ENCODE results near the gene THADA. TPM values are rescaled to one million over a fixed set of nuclear protein-coding genes. Genes with fewer than 3 reads are reported as not detected.

Gene THADA
- total and polyA plus RNA-seq, 2 donors: 11.8 to 20.6 TPM

GRCh38 chr2:43425659-43426058 lies 170.2 kb downstream of the THADA start:
- DNase-seq (ENCODE audit: low read depth in 6 of 9, low spot score in 9 of 9): no peak
- Histone ChIP-seq H3K27me3 (ENCODE audit: control insufficient read depth in 2 of 2, insufficient read depth in 1 of 2, low read length in 1 of 2) (no peaks in the 10 kb centered on the region), H3K4me1 (ENCODE audit: control insufficient read depth in 2 of 2, insufficient read depth in 2 of 2, low read length in 2 of 2) (peaks cover 10 to 18% of the 10 kb centered on the region in 2 donors), H3K36me3 (ENCODE audit: control insufficient read depth in 2 of 2, insufficient read depth in 2 of 2, low read length in 1 of 2) (no peaks in the 10 kb centered on the region), H3K27ac (ENCODE audit: low read depth in 1 of 2, low read length in 1 of 2) (peak overlapping the region in 1 of 2 donors; percentile 24), H3K9me3 (ENCODE audit: control insufficient read depth in 2 of 2, insufficient read depth in 1 of 2, low read length in 1 of 2) (no peaks in the 10 kb centered on the region), H3K4me3 (ENCODE audit: low read length in 2 of 2) (no peak overlapping the region)
- WGBS: 80% methylated on average over 1 of the region's 1 CpG

GRCh38 chr2:43424262-43425207 lies 171.3 kb downstream of the THADA start:
- H3K9me3 ChIP-seq (ENCODE audit: control insufficient read depth in 2 of 2, insufficient read depth in 1 of 2, low read length in 1 of 2): no peaks in the 10 kb centered on the region
- peaks cover 10 to 18% of the 10 kb centered on the region in 2 donors for H3K4me1 ChIP-seq (ENCODE audit: control insufficient read depth in 2 of 2, insufficient read depth in 2 of 2, low read length in 2 of 2)
- peak in 1 of 9 donors; percentile 23 for DNase-seq (ENCODE audit: low read depth in 6 of 9, low spot score in 9 of 9)
- WGBS: 72% methylated on average over 6 of the region's 6 CpGs
- no peaks in the 10 kb centered on the region for H3K36me3 ChIP-seq (ENCODE audit: control insufficient read depth in 2 of 2, insufficient read depth in 2 of 2, low read length in 1 of 2)
- no peak overlapping the region for H3K27ac ChIP-seq (ENCODE audit: low read depth in 1 of 2, low read length in 1 of 2)
- no peak overlapping the region for H3K4me3 ChIP-seq (ENCODE audit: low read length in 2 of 2)
- no peaks in the 10 kb centered on the region for H3K27me3 ChIP-seq (ENCODE audit: control insufficient read depth in 2 of 2, insufficient read depth in 1 of 2, low read length in 1 of 2)

- Histone ChIP-seq H3K36me3 (ENCODE audit: control insufficient read depth in 2 of 2, insufficient read depth in 2 of 2, low read length in 1 of 2) (no peaks in the 10 kb centered on the region), H3K27ac (ENCODE audit: low read depth in 1 of 2, low read length in 1 of 2) (no peak overlapping the region), H3K4me3 (ENCODE audit: low read length in 2 of 2) (no peak overlapping the region), H3K4me1 (ENCODE audit: control insufficient read depth in 2 of 2, insufficient read depth in 2 of 2, low read length in 2 of 2) (peaks cover 10 to 22% of the 10 kb centered on the region in 2 donors), H3K9me3 (ENCODE audit: control insufficient read depth in 2 of 2, insufficient read depth in 1 of 2, low read length in 1 of 2) (no peaks in the 10 kb centered on the region), H3K27me3 (ENCODE audit: control insufficient read depth in 2 of 2, insufficient read depth in 1 of 2, low read length in 1 of 2) (no peaks in the 10 kb centered on the region)
- DNase-seq (ENCODE audit: low read depth in 6 of 9, low spot score in 9 of 9): no peak
Observed at GRCh38 chr2:43423941-43424261, 171.9 kb downstream of the THADA start.

DNA sequence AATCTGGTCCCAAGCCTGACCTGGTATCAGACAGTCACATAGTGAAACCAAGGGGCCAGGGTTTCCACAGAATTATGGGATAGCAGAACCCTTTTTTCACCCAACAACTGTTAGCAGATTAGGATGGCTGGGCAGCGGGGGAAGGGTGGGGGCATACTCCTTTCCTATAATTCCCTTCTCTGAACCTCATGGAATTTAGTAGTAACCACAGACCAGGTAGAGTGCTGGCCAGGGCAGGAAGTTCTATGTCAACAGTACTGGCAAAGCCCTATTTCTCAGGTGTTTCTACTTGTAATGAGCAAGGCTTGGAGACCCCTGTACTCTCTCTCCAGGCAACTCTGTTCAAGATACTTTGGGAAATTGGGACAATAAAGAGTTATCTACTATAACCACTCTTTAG lies 174.6 kb downstream of the THADA start:
- Histone ChIP-seq H3K36me3 (ENCODE audit: control insufficient read depth in 2 of 2, insufficient read depth in 2 of 2, low read length in 1 of 2) (no peaks in the 10 kb centered on the region), H3K4me1 (ENCODE audit: control insufficient read depth in 2 of 2, insufficient read depth in 2 of 2, low read length in 2 of 2) (peaks cover 4 to 26% of the 10 kb centered on the region in 2 donors), H3K4me3 (ENCODE audit: low read length in 2 of 2) (no peak overlapping the region), H3K27ac (ENCODE audit: low read depth in 1 of 2, low read length in 1 of 2) (no peak overlapping the region), H3K27me3 (ENCODE audit: control insufficient read depth in 2 of 2, insufficient read depth in 1 of 2, low read length in 1 of 2) (no peaks in the 10 kb centered on the region), H3K9me3 (ENCODE audit: control insufficient read depth in 2 of 2, insufficient read depth in 1 of 2, low read length in 1 of 2) (no peaks in the 10 kb centered on the region)
- DNase-seq (ENCODE audit: low read depth in 6 of 9, low spot score in 9 of 9): no peak
- WGBS: 100% methylated on average over 1 of the region's 1 CpG

DNA sequence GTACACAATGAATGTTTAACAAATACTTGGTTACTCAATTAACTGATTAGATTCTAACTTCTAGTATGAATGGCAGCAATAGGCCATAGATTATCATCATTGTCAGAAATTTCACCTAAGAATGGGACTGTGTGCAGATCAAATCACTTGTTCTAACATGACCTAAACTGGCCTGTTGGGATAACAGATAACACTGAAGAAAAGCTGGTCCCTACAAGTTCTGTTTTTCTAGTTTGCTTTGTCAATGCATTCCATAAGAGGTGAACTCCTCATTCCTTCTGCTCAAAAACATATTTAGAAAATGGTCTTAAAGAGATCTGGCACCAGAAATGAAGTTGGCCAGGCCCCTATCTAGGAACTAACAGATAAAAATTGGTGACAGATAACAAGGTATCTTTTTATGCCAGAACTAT lies 175.4 kb downstream of the THADA start:
- H3K4me1 ChIP-seq (ENCODE audit: control insufficient read depth in 2 of 2, insufficient read depth in 2 of 2, low read length in 2 of 2): peaks cover 0 to 23% of the 10 kb centered on the region in 2 donors
- no peak for DNase-seq (ENCODE audit: low read depth in 6 of 9, low spot score in 9 of 9)
- H3K9me3 ChIP-seq (ENCODE audit: control insufficient read depth in 2 of 2, insufficient read depth in 1 of 2, low read length in 1 of 2): no peaks in the 10 kb centered on the region
- peaks cover 0 to under 1% of the 10 kb centered on the region in 2 donors for H3K36me3 ChIP-seq (ENCODE audit: control insufficient read depth in 2 of 2, insufficient read depth in 2 of 2, low read length in 1 of 2)
- no peak overlapping the region for H3K4me3 ChIP-seq (ENCODE audit: low read length in 2 of 2)
- peak overlapping the region in 1 of 2 donors; percentile 6 for H3K27ac ChIP-seq (ENCODE audit: low read depth in 1 of 2, low read length in 1 of 2)
- no peaks in the 10 kb centered on the region for H3K27me3 ChIP-seq (ENCODE audit: control insufficient read depth in 2 of 2, insufficient read depth in 1 of 2, low read length in 1 of 2)

GRCh38 chr2:43419876-43420275 lies 176.0 kb downstream of the THADA start:
- no peak for DNase-seq (ENCODE audit: low read depth in 6 of 9, low spot score in 9 of 9)
- H3K27me3 ChIP-seq (ENCODE audit: control insufficient read depth in 2 of 2, insufficient read depth in 1 of 2, low read length in 1 of 2): no peaks in the 10 kb centered on the region
- peak overlapping the region; percentile 36 to 62 for H3K27ac ChIP-seq (ENCODE audit: low read depth in 1 of 2, low read length in 1 of 2)
- H3K4me3 ChIP-seq (ENCODE audit: low read length in 2 of 2): no peak overlapping the region
- H3K4me1 ChIP-seq (ENCODE audit: control insufficient read depth in 2 of 2, insufficient read depth in 2 of 2, low read length in 2 of 2): peaks cover 0 to 21% of the 10 kb centered on the region in 2 donors
- peaks cover 0 to 4% of the 10 kb centered on the region in 2 donors for H3K36me3 ChIP-seq (ENCODE audit: control insufficient read depth in 2 of 2, insufficient read depth in 2 of 2, low read length in 1 of 2)
- H3K9me3 ChIP-seq (ENCODE audit: control insufficient read depth in 2 of 2, insufficient read depth in 1 of 2, low read length in 1 of 2): no peaks in the 10 kb centered on the region
- 94% methylated on average over 2 of the region's 2 CpGs for WGBS

DNA sequence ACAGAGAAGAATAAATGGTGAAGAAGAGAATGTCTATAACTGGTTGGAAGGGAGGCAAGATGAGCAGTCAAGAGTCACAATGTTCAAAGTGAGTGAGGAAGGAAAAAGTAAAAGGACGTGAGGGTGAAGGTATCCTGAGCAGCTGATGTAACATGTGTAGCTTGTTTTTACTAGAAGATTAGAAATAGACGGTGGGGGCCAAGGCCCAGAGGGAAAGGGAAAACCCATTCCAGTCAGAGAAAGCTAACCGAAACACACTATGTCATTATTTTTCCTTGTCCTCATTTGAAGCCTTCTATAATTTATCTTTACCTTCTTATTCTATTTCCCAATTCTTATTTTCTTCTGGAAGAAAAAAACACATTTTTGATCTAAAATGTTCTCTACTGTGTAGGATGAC lies 176.6 kb downstream of the THADA start:
- no peaks in the 10 kb centered on the region for H3K9me3 ChIP-seq (ENCODE audit: control insufficient read depth in 2 of 2, insufficient read depth in 1 of 2, low read length in 1 of 2)
- H3K36me3 ChIP-seq (ENCODE audit: control insufficient read depth in 2 of 2, insufficient read depth in 2 of 2, low read length in 1 of 2): peaks cover 0 to 4% of the 10 kb centered on the region in 2 donors
- WGBS: 91% methylated on average over 3 of the region's 3 CpGs
- no peak overlapping the region for H3K4me3 ChIP-seq (ENCODE audit: low read length in 2 of 2)
- H3K27ac ChIP-seq (ENCODE audit: low read depth in 1 of 2, low read length in 1 of 2): no peak overlapping the region
- no peak for DNase-seq (ENCODE audit: low read depth in 6 of 9, low spot score in 9 of 9)
- H3K4me1 ChIP-seq (ENCODE audit: control insufficient read depth in 2 of 2, insufficient read depth in 2 of 2, low read length in 2 of 2): peaks cover 4 to 16% of the 10 kb centered on the region in 2 donors
- no peaks in the 10 kb centered on the region for H3K27me3 ChIP-seq (ENCODE audit: control insufficient read depth in 2 of 2, insufficient read depth in 1 of 2, low read length in 1 of 2)

DNA sequence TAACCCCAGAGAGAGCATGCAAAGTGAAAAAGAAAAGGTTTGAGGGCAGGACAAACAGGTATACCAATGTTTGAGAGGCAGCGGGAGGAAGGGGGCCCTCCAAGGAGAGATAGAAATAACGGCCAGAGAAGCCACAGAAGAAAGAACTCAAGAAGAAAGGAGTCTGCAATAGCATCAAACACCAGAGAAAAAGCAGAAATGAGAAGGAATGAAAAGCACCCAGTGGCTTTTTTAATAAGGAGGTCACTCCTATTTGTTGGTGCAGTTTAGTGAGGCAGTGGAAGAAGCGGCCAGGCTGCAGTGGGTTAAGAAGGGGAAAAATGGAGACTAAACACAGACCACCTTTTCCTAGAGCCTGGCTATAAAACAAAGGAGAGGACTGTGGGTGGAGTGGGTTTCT lies 177.2 kb downstream of the THADA start:
- Histone ChIP-seq H3K4me3 (ENCODE audit: low read length in 2 of 2) (no peak overlapping the region), H3K27me3 (ENCODE audit: control insufficient read depth in 2 of 2, insufficient read depth in 1 of 2, low read length in 1 of 2) (no peaks in the 10 kb centered on the region), H3K9me3 (ENCODE audit: control insufficient read depth in 2 of 2, insufficient read depth in 1 of 2, low read length in 1 of 2) (no peaks in the 10 kb centered on the region), H3K4me1 (ENCODE audit: control insufficient read depth in 2 of 2, insufficient read depth in 2 of 2, low read length in 2 of 2) (peaks cover 5 to 16% of the 10 kb centered on the region in 2 donors), H3K27ac (ENCODE audit: low read depth in 1 of 2, low read length in 1 of 2) (peak overlapping the region in 1 of 2 donors; percentile 8), H3K36me3 (ENCODE audit: control insufficient read depth in 2 of 2, insufficient read depth in 2 of 2, low read length in 1 of 2) (peaks cover 0 to 4% of the 10 kb centered on the region in 2 donors)
- 89% methylated on average over 3 of the region's 3 CpGs for WGBS
- DNase-seq (ENCODE audit: low read depth in 6 of 9, low spot score in 9 of 9): no peak

DNA sequence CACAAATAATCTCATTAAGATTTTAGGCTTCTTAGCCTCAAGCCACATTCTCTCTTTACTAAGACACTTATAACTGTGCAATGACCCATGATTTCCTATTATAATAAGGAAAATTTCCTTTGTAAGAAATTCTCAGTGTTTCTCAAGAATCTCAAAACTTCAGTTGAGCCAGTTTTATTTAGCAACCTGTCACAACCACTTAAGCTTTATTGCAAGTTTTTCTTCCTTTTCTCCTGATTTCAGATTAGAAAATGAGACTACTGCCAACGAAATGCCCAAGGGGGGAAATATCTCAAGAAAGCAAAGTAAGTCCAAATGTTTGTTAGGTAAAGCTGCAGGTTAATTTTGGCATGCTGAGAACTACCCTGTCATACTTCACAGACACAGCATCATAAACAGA lies 178.5 kb downstream of the THADA start:
- Histone ChIP-seq H3K27ac (ENCODE audit: low read depth in 1 of 2, low read length in 1 of 2) (no peak overlapping the region), H3K4me3 (ENCODE audit: low read length in 2 of 2) (no peak overlapping the region), H3K36me3 (ENCODE audit: control insufficient read depth in 2 of 2, insufficient read depth in 2 of 2, low read length in 1 of 2) (peaks cover 0 to 4% of the 10 kb centered on the region in 2 donors), H3K4me1 (ENCODE audit: control insufficient read depth in 2 of 2, insufficient read depth in 2 of 2, low read length in 2 of 2) (peaks cover 5 to 16% of the 10 kb centered on the region in 2 donors), H3K27me3 (ENCODE audit: control insufficient read depth in 2 of 2, insufficient read depth in 1 of 2, low read length in 1 of 2) (no peaks in the 10 kb centered on the region), H3K9me3 (ENCODE audit: control insufficient read depth in 2 of 2, insufficient read depth in 1 of 2, low read length in 1 of 2) (no peaks in the 10 kb centered on the region)
- WGBS: 93% methylated on average over 1 of the region's 1 CpG
- no peak for DNase-seq (ENCODE audit: low read depth in 6 of 9, low spot score in 9 of 9)
